ENCODE data around the gene GMEB1.
A peak's percentile ranks its signal among the peaks of the same experiment; 100 is the strongest.
"Not testable (repeated sequence)": the region's sequence is repeated elsewhere in the genome, so short reads cannot be mapped to it uniquely, and the experiment has no call there.

Gene GMEB1

GRCh38 chr1:28668191-28668955 lies at the start of gene GMEB1:
TSS of gene GMEB1 (plus strand) at chr1:28668784. CDS start at chr1:28683613, 14,829 bp downstream.
- H3K36me3 Mint-ChIP-seq (ENCODE audit: low read depth) = peaks cover 3% of the 10 kb centered on the region
- H3K27me3 Mint-ChIP-seq (ENCODE audit: low read depth) = no peaks in the 10 kb centered on the region
- no peaks in the 10 kb centered on the region for H3K9me3 Mint-ChIP-seq

GRCh38 chr1:28631713-28632112 lies 36.9 kb upstream of the GMEB1 start:
- Mint-ChIP-seq H3K36me3 (ENCODE audit: low read depth) (peaks cover 3% of the 10 kb centered on the region), H3K27ac (no peak overlapping the region), H3K9me3 (no peaks in the 10 kb centered on the region), H3K4me3 (no peak overlapping the region), H3K4me1 (ENCODE audit: low read depth) (peaks cover 6% of the 10 kb centered on the region), H3K27me3 (ENCODE audit: low read depth) (no peaks in the 10 kb centered on the region)

More at GRCh38 chr1:28668191-28668955, at the start of gene GMEB1:
- Mint-ChIP-seq H3K4me1 (ENCODE audit: low read depth) (peaks cover 15% of the 10 kb centered on the region), H3K4me3 (peak within 1 kb of the TSS; percentile 96), H3K27ac (peak within 1 kb of the TSS; percentile 97)

GRCh38 chr1:28632560-28632959 lies 36.0 kb upstream of the GMEB1 start:
- H3K4me1 Mint-ChIP-seq (ENCODE audit: low read depth) = peaks cover 6% of the 10 kb centered on the region
- no peak overlapping the region for H3K4me3 Mint-ChIP-seq
- peaks cover 3% of the 10 kb centered on the region for H3K36me3 Mint-ChIP-seq (ENCODE audit: low read depth)
- no peaks in the 10 kb centered on the region for H3K27me3 Mint-ChIP-seq (ENCODE audit: low read depth)
- H3K9me3 Mint-ChIP-seq = no peaks in the 10 kb centered on the region
- H3K27ac Mint-ChIP-seq = peak overlapping the region; percentile 2

- no peaks in the 10 kb centered on the region for H3K27me3 Mint-ChIP-seq (ENCODE audit: low read depth)
- H3K9me3 Mint-ChIP-seq = no peaks in the 10 kb centered on the region
- no peak overlapping the region for H3K27ac Mint-ChIP-seq
- peaks cover 34% of the 10 kb centered on the region for H3K4me1 Mint-ChIP-seq (ENCODE audit: low read depth)
- H3K36me3 Mint-ChIP-seq (ENCODE audit: low read depth) = peaks cover 6% of the 10 kb centered on the region
- H3K4me3 Mint-ChIP-seq = peak overlapping the region; percentile 44
Observed at GRCh38 chr1:28640766-28641165, 27.8 kb upstream of the GMEB1 start.

GRCh38 chr1:28642056-28642846 lies 26.3 kb upstream of the GMEB1 start:
- Mint-ChIP-seq H3K27me3 (ENCODE audit: low read depth) (no peaks in the 10 kb centered on the region), H3K4me3 (peak overlapping the region; percentile 99), H3K4me1 (ENCODE audit: low read depth) (peaks cover 35% of the 10 kb centered on the region), H3K9me3 (no peaks in the 10 kb centered on the region), H3K36me3 (ENCODE audit: low read depth) (peaks cover 6% of the 10 kb centered on the region), H3K27ac (peak overlapping the region; percentile 98)

GRCh38 chr1:28642847-28643635 lies 25.5 kb upstream of the GMEB1 start, which contains the start of gene TAF12:
TSS of gene TAF12 (minus strand) at chr1:28643067. CDS start at chr1:28622081, 20,986 bp downstream.
- Mint-ChIP-seq H3K27ac (peak within 1 kb of the TSS; percentile 98), H3K4me1 (ENCODE audit: low read depth) (peaks cover 41% of the 10 kb centered on the region), H3K27me3 (ENCODE audit: low read depth) (no peaks in the 10 kb centered on the region), H3K4me3 (peak within 1 kb of the TSS; percentile 99), H3K36me3 (ENCODE audit: low read depth) (peaks cover 6% of the 10 kb centered on the region), H3K9me3 (no peaks in the 10 kb centered on the region)

- Mint-ChIP-seq H3K4me1 (ENCODE audit: low read depth) (peaks cover 49% of the 10 kb centered on the region), H3K27ac (peak overlapping the region; percentile 98), H3K36me3 (ENCODE audit: low read depth) (peaks cover 6% of the 10 kb centered on the region), H3K9me3 (no peaks in the 10 kb centered on the region), H3K27me3 (ENCODE audit: low read depth) (peaks cover 5% of the 10 kb centered on the region), H3K4me3 (peak overlapping the region; percentile 99)
Observed at GRCh38 chr1:28644494-28644893, 24.1 kb upstream of the GMEB1 start.

- H3K4me3 Mint-ChIP-seq; H3K27me3 Mint-ChIP-seq (ENCODE audit: low read depth); H3K36me3 Mint-ChIP-seq (ENCODE audit: low read depth); H3K27ac Mint-ChIP-seq; H3K9me3 Mint-ChIP-seq: not testable (repeated sequence)
- peaks cover 43% of the 10 kb centered on the region for H3K4me1 Mint-ChIP-seq (ENCODE audit: low read depth)
Observed at GRCh38 chr1:28645406-28645805, 23.2 kb upstream of the GMEB1 start.

- Mint-ChIP-seq H3K27me3 (ENCODE audit: low read depth) (peaks cover 5% of the 10 kb centered on the region), H3K27ac (no peak overlapping the region), H3K36me3 (ENCODE audit: low read depth) (peaks cover 3% of the 10 kb centered on the region), H3K4me3 (peak overlapping the region; percentile 41), H3K4me1 (ENCODE audit: low read depth) (peaks cover 36% of the 10 kb centered on the region), H3K9me3 (no peaks in the 10 kb centered on the region)
Observed at GRCh38 chr1:28646040-28646439, 22.5 kb upstream of the GMEB1 start.

GRCh38 chr1:28648008-28648473 lies 20.5 kb upstream of the GMEB1 start:
- peak overlapping the region; percentile 100 for H3K27ac Mint-ChIP-seq
- H3K36me3 Mint-ChIP-seq (ENCODE audit: low read depth) = no peaks in the 10 kb centered on the region
- H3K9me3 Mint-ChIP-seq = no peaks in the 10 kb centered on the region
- peaks cover 32% of the 10 kb centered on the region for H3K4me1 Mint-ChIP-seq (ENCODE audit: low read depth)
- peak overlapping the region; percentile 91 for H3K4me3 Mint-ChIP-seq
- H3K27me3 Mint-ChIP-seq (ENCODE audit: low read depth) = peaks cover 5% of the 10 kb centered on the region

- H3K4me1 Mint-ChIP-seq (ENCODE audit: low read depth) = peaks cover 28% of the 10 kb centered on the region
- H3K9me3 Mint-ChIP-seq = no peaks in the 10 kb centered on the region
- peak within 1 kb of the TSS; percentile 91 for H3K4me3 Mint-ChIP-seq
- peaks cover 5% of the 10 kb centered on the region for H3K27me3 Mint-ChIP-seq (ENCODE audit: low read depth)
- H3K27ac Mint-ChIP-seq = peak within 1 kb of the TSS; percentile 100
- H3K36me3 Mint-ChIP-seq (ENCODE audit: low read depth) = no peaks in the 10 kb centered on the region
Observed at GRCh38 chr1:28648474-28649198, 19.9 kb upstream of the GMEB1 start, which contains the start of gene RNU11. TSS of gene RNU11 (plus strand) at chr1:28648600.

GRCh38 chr1:28653063-28653462 lies 15.5 kb upstream of the GMEB1 start:
- not testable (repeated sequence) for H3K36me3 Mint-ChIP-seq (ENCODE audit: low read depth); H3K9me3 Mint-ChIP-seq; H3K4me3 Mint-ChIP-seq; H3K27me3 Mint-ChIP-seq (ENCODE audit: low read depth); H3K27ac Mint-ChIP-seq; H3K4me1 Mint-ChIP-seq (ENCODE audit: low read depth)

GRCh38 chr1:28653870-28654269 lies 14.7 kb upstream of the GMEB1 start:
- not testable (repeated sequence) for H3K27ac Mint-ChIP-seq; H3K27me3 Mint-ChIP-seq (ENCODE audit: low read depth); H3K9me3 Mint-ChIP-seq; H3K4me1 Mint-ChIP-seq (ENCODE audit: low read depth); H3K4me3 Mint-ChIP-seq; H3K36me3 Mint-ChIP-seq (ENCODE audit: low read depth)
